Left ventricle myocardium inferior (tissue), 1 donor: Measurements from ENCODE around the gene DSTN. TPM values are rescaled to one million over a fixed set of nuclear protein-coding genes. Genes with fewer than 3 reads are reported as not detected.

Source experiments
- DNase-seq: peaks from one replicate; pipeline ENCODE4 v3.0.0-alpha.2; 2020
- H3K27ac ChIP-seq: fragments of 200-600 bp; replicated peaks from 2 replicates; pipeline ENCODE4 v1.8.0; 2021
- H3K27me3 ChIP-seq: fragments of 200-600 bp; 2 replicates; pipeline ENCODE4 v1.8.0; 2021; ENCODE audit warnings: low read depth
- H3K36me3 ChIP-seq: fragments of 200-600 bp; 2 replicates; pipeline ENCODE4 v1.8.0; 2021
- H3K4me1 ChIP-seq: fragments of 200-600 bp; 2 replicates; pipeline ENCODE4 v1.8.0; 2021
- H3K4me3 ChIP-seq: fragments of 200-600 bp; 2 replicates; pipeline ENCODE4 v1.8.0; 2021; ENCODE audit warnings: mild to moderate bottlenecking, moderate library complexity
- H3K9me3 ChIP-seq: fragments of 200-600 bp; replicated peaks from 2 replicates; pipeline ENCODE4 v1.8.0; 2021
- CTCF ChIP-seq: fragments of 200-600 bp; IDR thresholded peaks from 2 replicates; pipeline ENCODE4 v1.8.0; 2021; ENCODE audit warnings: antibody characterized with exemption, mild to moderate bottlenecking, borderline replicate concordance
- intact Hi-C: fragments of 100-400 bp; cut with micrococcal nuclease; formaldehyde crosslinking; loops from one replicate; pipeline ENCODE4 v1.11.0; 2022
- total RNA-seq: library from RNA; stranded (reverse); fragmentation: NEBNext Ultra II Directional; extraction: Animal tissue kit (Norgen Biotek cat#: 25700); gene quantifications from one replicate; pipeline ENCODE4 v1.2.1, GENCODE V29; 2021
- donor health status: DM: no; HTN: yes; CAD: no; lungs with severe emphysema.

DSTN gene
- total RNA-seq, 1 donor from 2014 or later = 635 TPM

- H3K4me1 ChIP-seq = no peaks in the 10 kb centered on the region
- no peak for DNase-seq
- no peaks in the 10 kb centered on the region for H3K27me3 ChIP-seq
- intact Hi-C loops = no loop called here
- no peak overlapping the region for H3K4me3 ChIP-seq
- H3K36me3 ChIP-seq = no peaks in the 10 kb centered on the region
- no peaks in the 10 kb centered on the region for H3K9me3 ChIP-seq
- H3K27ac ChIP-seq = peak overlapping the region; percentile 68
- TF ChIP-seq CTCF = no peak
These were observed 26.2 kb upstream of the DSTN start for GRCh38 chr20:17543531-17544131.

GRCh38 chr20:17545127-17545526 lies 24.7 kb upstream of the DSTN start:
- DNase-seq = no peak
- TF ChIP-seq CTCF = no peak
- H3K4me3 ChIP-seq = no peak overlapping the region
- intact Hi-C loops = no loop called here
- H3K27me3 ChIP-seq = no peaks in the 10 kb centered on the region
- no peaks in the 10 kb centered on the region for H3K36me3 ChIP-seq
- H3K9me3 ChIP-seq = no peaks in the 10 kb centered on the region
- H3K4me1 ChIP-seq = no peaks in the 10 kb centered on the region
- H3K27ac ChIP-seq = no peak overlapping the region

- Histone ChIP-seq H3K9me3 (no peaks in the 10 kb centered on the region), H3K4me1 (peaks cover 5% of the 10 kb centered on the region), H3K27ac (no peak overlapping the region), H3K27me3 (no peaks in the 10 kb centered on the region), H3K4me3 (no peak overlapping the region), H3K36me3 (no peaks in the 10 kb centered on the region)
- intact Hi-C loops = no loop called here
- no peak for DNase-seq
- no peak for TF ChIP-seq CTCF
These were observed 20.7 kb upstream of the DSTN start for GRCh38 chr20:17549131-17549530.

GRCh38 chr20:17555106-17555505 lies 14.8 kb upstream of the DSTN start:
- no peak for DNase-seq
- no peak overlapping the region for H3K27ac ChIP-seq
- H3K9me3 ChIP-seq = no peaks in the 10 kb centered on the region
- H3K27me3 ChIP-seq = no peaks in the 10 kb centered on the region
- peaks cover 40% of the 10 kb centered on the region for H3K4me1 ChIP-seq
- H3K36me3 ChIP-seq = no peaks in the 10 kb centered on the region
- TF ChIP-seq CTCF = no peak
- no peak overlapping the region for H3K4me3 ChIP-seq
- intact Hi-C loops = no loop called here

GRCh38 chr20:17556837-17557674 lies 12.8 kb upstream of the DSTN start:
- Histone ChIP-seq H3K4me3 (no peak overlapping the region), H3K36me3 (no peaks in the 10 kb centered on the region), H3K4me1 (peaks cover 39% of the 10 kb centered on the region), H3K9me3 (no peaks in the 10 kb centered on the region), H3K27ac (peak overlapping the region; percentile 85), H3K27me3 (no peaks in the 10 kb centered on the region)
- no peak for TF ChIP-seq CTCF
- intact Hi-C loops = no loop called here
- DNase-seq = peak; percentile 80
